HCT116 (cell line): ENCODE results near the gene GRHL3. TPM values are rescaled to one million over a fixed set of nuclear protein-coding genes. Genes with fewer than 3 reads are reported as not detected.

Source experiments
- ATAC-seq: fragments of 200-7000 bp; cut with Tn5 transposase; 2 replicates; pipeline ENCODE4 v1.9.1; 2020; ENCODE audit warnings: mild to moderate bottlenecking, moderate library complexity
- BruUV-seq: library from RNA; stranded (reverse); fragments of 400-500 nt; replicated peaks from 2 replicates; lab custom pipeline; 2021; lab: Mats Ljungman, UMichigan
- CTCF ChIA-PET: fragments of 300-600 bp; sonication (Branson Sonifier 250); formaldehyde crosslinking; loops from one replicate; lab custom pipeline; 2021; ENCODE audit warnings: antibody characterized with exemption; lab: Charles Lee
- POLR2A ChIA-PET: fragments of 300-600, 350-600 bp; sonication (Branson Sonifier 250); formaldehyde crosslinking; loops from one replicate; lab custom pipeline; 2021; ENCODE audit warnings: antibody characterized with exemption; lab: Charles Lee
- RAD21 ChIA-PET, 2 experiments: fragments of 300-600 bp; sonication (Branson Sonifier 250); formaldehyde crosslinking; loops; one replicate each; lab custom pipeline; 2023; ENCODE audit warnings: low total read pairs in 2 of 2; ENCODE audit not compliant: uncharacterized antibody in 2 of 2, unreplicated experiment in 2 of 2, low non-redundant PET in 1 of 2; lab: Charles Lee
- DNase-seq: peaks from one replicate; pipeline ENCODE4 v3.0.0-alpha.2; 2010; ENCODE audit warnings: low read depth, low spot score
- H2AFZ ChIP-seq: fragments of 200-600 bp; shearing (Covaris generic), sonication (generic); 2 replicates; pipeline ENCODE4 v1.6.1; 2017; ENCODE audit warnings: low read depth, mixed run types, mixed read lengths, antibody characterized with exemption, low read length; ENCODE audit not compliant: poor library complexity, severe bottlenecking
- H3K27ac ChIP-seq: 2 replicates; pipeline ENCODE4 v1.5.1; 2012; ENCODE audit warnings: low read depth, low read length
- H3K27me3 ChIP-seq: fragments of 200-600 bp; sonication (generic); 2 replicates; pipeline ENCODE4 v1.6.1; 2016; ENCODE audit warnings: mixed run types, low read length, mixed read lengths; ENCODE audit not compliant: insufficient read depth
- H3K36me3 ChIP-seq, 2 experiments: fragments of 200-500 bp in 1 of 2; fragments of 200-600 bp in 1 of 2; sonication (Bioruptor generic) in 1 of 2; sonication (generic) in 1 of 2; 2 replicates each; pipeline versions ENCODE4 v1.5.1 to v1.6.1; 2014 to 2016; ENCODE audit warnings: low read length in 2 of 2, inconsistent platforms in 1 of 2, mixed read lengths in 1 of 2, mixed run types in 1 of 2; ENCODE audit not compliant: insufficient read depth in 2 of 2, control insufficient read depth in 1 of 2
- H3K4me1 ChIP-seq, 2 experiments: fragments of 200-600 bp in 1 of 2; sonication (generic) in 1 of 2; 2 replicates each; pipeline versions ENCODE4 v1.5.1 to v1.6.1; 2012 to 2017; ENCODE audit warnings: low read length in 2 of 2, inconsistent platforms in 1 of 2, mild to moderate bottlenecking in 1 of 2, mixed read lengths in 1 of 2, mixed run types in 1 of 2, moderate library complexity in 1 of 2; ENCODE audit not compliant: insufficient read depth in 2 of 2, control insufficient read depth in 1 of 2
- H3K4me2 ChIP-seq: fragments of 200-600 bp; sonication (generic); 2 replicates; pipeline ENCODE4 v1.6.1; 2017; ENCODE audit warnings: mixed run types, low read length, mixed read lengths
- H3K4me3 ChIP-seq, 2 experiments: fragments of 200-600 bp in 1 of 2; sonication (generic) in 1 of 2; replicated peaks in 1 of 2; 2 replicates each; pipeline ENCODE4 v1.5.1; 2011 to 2016; ENCODE audit warnings: low read length in 2 of 2, control low read depth in 1 of 2, low read depth in 1 of 2, mild to moderate bottlenecking in 1 of 2, mixed read lengths in 1 of 2, mixed run types in 1 of 2
- H3K79me2 ChIP-seq: fragments of 200-600 bp; sonication (generic); 2 replicates; pipeline ENCODE4 v1.6.1; 2017; ENCODE audit warnings: mild to moderate bottlenecking, mixed run types, low read length, moderate library complexity, mixed read lengths; ENCODE audit not compliant: insufficient read depth
- H3K9ac ChIP-seq: fragments of 200-600 bp; sonication (generic); 2 replicates; pipeline ENCODE4 v1.6.1; 2016; ENCODE audit warnings: low read length, mixed read lengths
- H3K9me2 ChIP-seq: fragments of 200-600 bp; sonication (generic), shearing (Covaris generic); 2 replicates; pipeline ENCODE4 v1.6.1; 2017; ENCODE audit warnings: mixed run types, mild to moderate bottlenecking, moderate library complexity; ENCODE audit not compliant: insufficient read depth
- H3K9me3 ChIP-seq, 2 experiments: fragments of 200-500 bp in 1 of 2; fragments of 200-600 bp in 1 of 2; sonication (Bioruptor generic) in 1 of 2; sonication (generic) in 1 of 2; 2 replicates each; pipeline ENCODE4 v1.6.1; 2014 to 2017; ENCODE audit warnings: low read length in 2 of 2, mixed read lengths in 2 of 2, inconsistent platforms in 1 of 2, low read depth in 1 of 2, mild to moderate bottlenecking in 1 of 2, mixed run types in 1 of 2, moderate library complexity in 1 of 2; ENCODE audit not compliant: control insufficient read depth in 1 of 2, insufficient read depth in 1 of 2
- H4K20me1 ChIP-seq: fragments of 200-600 bp; sonication (generic), shearing (Covaris generic); 2 replicates; pipeline ENCODE4 v1.6.1; 2017; ENCODE audit warnings: mixed run types, mild to moderate bottlenecking, moderate library complexity; ENCODE audit not compliant: insufficient read depth
- FOSL1 ChIP-seq: IDR thresholded peaks from 2 replicates; pipeline ENCODE4 v1.6.1; 2012; ENCODE audit warnings: low read depth
- REST ChIP-seq: IDR thresholded peaks from 2 replicates; pipeline ENCODE4 v1.6.1; 2012; ENCODE audit warnings: low read depth
- SP1 ChIP-seq: IDR thresholded peaks from 2 replicates; pipeline ENCODE4 v1.6.1; 2012; ENCODE audit warnings: low read depth
- intact Hi-C: fragments of 100-400 bp; cut with micrococcal nuclease; formaldehyde crosslinking; loops from 2 replicates; pipeline ENCODE4 v1.10.0; 2022
- total RNA-seq: library from RNA; stranded (reverse); gene quantifications from one replicate; pipeline ENCODE4 v1.2.1, GENCODE V29; 2021; ENCODE audit not compliant: unreplicated experiment
- TF ChIP-seq, protein P1 (sequence below): IDR thresholded peaks from 2 replicates; pipeline ENCODE4 v1.6.1; 2012

Gene GRHL3
- total RNA-seq, 1 experiment from 2014 or later: 1.0 TPM

- CTCF ChIA-PET: no interaction called here
- POLR2A ChIA-PET: no interaction called here
- BruUV-seq: no TSS peak
These were observed 8.3 kb downstream of the GRHL3 start for GRCh38 chr1:24327486-24327885.

More at GRCh38 chr1:24327486-24327885, 8.3 kb downstream of the GRHL3 start:
- RAD21 ChIA-PET: no interaction called here
- no peak overlapping the region for H3K9ac ChIP-seq
- H3K36me3 ChIP-seq: no peaks in the 10 kb centered on the region
- intact Hi-C loops: no loop called here
- H3K79me2 ChIP-seq: no peaks in the 10 kb centered on the region
- no peak overlapping the region for H3K4me2 ChIP-seq
- DNase-seq (no peak), ATAC-seq (no peak)
- H4K20me1 ChIP-seq: no peaks in the 10 kb centered on the region
- H3K4me1 ChIP-seq: peaks cover 12 to 45% of the 10 kb centered on the region in 2 experiments
- no peak overlapping the region for H3K4me3 ChIP-seq
- no peak overlapping the region for H2AFZ ChIP-seq
- H3K27me3 ChIP-seq: peaks cover 76% of the 10 kb centered on the region; the same call in 1 of the 2 replicates
- no peaks in the 10 kb centered on the region for H3K9me3 ChIP-seq
- no peaks in the 10 kb centered on the region for H3K9me2 ChIP-seq
- TF ChIP-seq, protein P1, sequence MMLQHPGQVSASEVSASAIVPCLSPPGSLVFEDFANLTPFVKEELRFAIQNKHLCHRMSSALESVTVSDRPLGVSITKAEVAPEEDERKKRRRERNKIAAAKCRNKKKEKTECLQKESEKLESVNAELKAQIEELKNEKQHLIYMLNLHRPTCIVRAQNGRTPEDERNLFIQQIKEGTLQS: no peak
- TF ChIP-seq SP1: no peak
- no peak for TF ChIP-seq FOSL1
- no peak for TF ChIP-seq REST
- H3K27ac ChIP-seq: no peak overlapping the region
